Endothelial cell (in vitro differentiated cells): ENCODE data around the gene EFNB3. TPM values are rescaled to one million over a fixed set of nuclear protein-coding genes. Genes with fewer than 3 reads are reported as not detected.

ENCODE experiments used
- DNase-seq: peaks from one replicate; pipeline ENCODE4 v3.0.0; 2021; ENCODE audit warnings: low spot score
- H3K27ac Mint-ChIP-seq: one replicate; pipeline ENCODE4 v1.8.0; 2021; ENCODE audit warnings: mixed read lengths, inconsistent platforms; ENCODE audit not compliant: unreplicated experiment
- H3K27me3 Mint-ChIP-seq: one replicate; pipeline ENCODE4 v1.8.0; 2021; ENCODE audit warnings: mild to moderate bottlenecking, moderate library complexity, mixed read lengths, inconsistent platforms; ENCODE audit not compliant: unreplicated experiment
- H3K36me3 Mint-ChIP-seq: one replicate; pipeline ENCODE4 v1.8.0; 2021; ENCODE audit warnings: mild to moderate bottlenecking, low read depth, mixed read lengths, inconsistent platforms; ENCODE audit not compliant: unreplicated experiment
- H3K4me1 Mint-ChIP-seq: one replicate; pipeline ENCODE4 v1.8.0; 2021; ENCODE audit warnings: mild to moderate bottlenecking, mixed read lengths, inconsistent platforms; ENCODE audit not compliant: unreplicated experiment
- H3K4me3 Mint-ChIP-seq: one replicate; pipeline ENCODE4 v1.8.0; 2021; ENCODE audit warnings: mild to moderate bottlenecking, mixed read lengths, inconsistent platforms; ENCODE audit not compliant: unreplicated experiment
- H3K9me3 Mint-ChIP-seq: one replicate; pipeline ENCODE4 v1.8.0; 2021; ENCODE audit warnings: mixed read lengths, inconsistent platforms; ENCODE audit not compliant: unreplicated experiment
- total RNA-seq: library from RNA; stranded (reverse); fragmentation: NEBNext Ultra II Directional; extraction: Animal tissue kit (Norgen Biotek cat#: 25700); gene quantifications from one replicate; pipeline ENCODE4 v1.2.1, GENCODE V29; 2021; ENCODE audit not compliant: unreplicated experiment
- TF ChIP-seq, protein P1 (sequence below): fragments of 200-600 bp; sonication (generic); IDR thresholded peaks from one replicate; pipeline ENCODE4 v1.5.0; 2021; ENCODE audit warnings: antibody characterized with exemption; ENCODE audit not compliant: unreplicated experiment

Gene EFNB3
- total RNA-seq, 1 donor from 2014 or later, result 61.9 TPM

DNA sequence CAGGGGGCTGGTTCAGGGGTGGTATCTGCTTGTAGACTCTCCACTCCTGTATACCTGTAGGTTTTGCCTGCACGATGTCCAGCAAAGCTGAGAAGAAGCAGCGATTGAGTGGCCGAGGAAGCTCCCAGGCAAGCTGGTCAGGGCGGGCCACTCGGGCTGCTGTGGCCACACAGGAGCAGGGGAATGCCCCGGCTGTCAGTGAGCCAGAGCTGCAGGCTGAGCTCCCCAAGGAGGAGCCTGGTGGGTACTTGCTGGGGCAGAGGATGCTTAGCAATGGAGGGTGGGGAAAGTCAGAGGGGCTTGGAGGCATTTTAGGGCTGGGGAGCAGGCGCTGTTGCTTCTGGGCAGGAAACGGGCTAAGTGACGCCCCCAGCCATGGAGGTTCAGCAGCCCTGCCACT, 14.7 kb downstream of the EFNB3 start:
- peak overlapping the region; percentile 87 for H3K27ac Mint-ChIP-seq
- H3K36me3 Mint-ChIP-seq, result no peaks in the 10 kb centered on the region
- peaks cover 27% of the 10 kb centered on the region for H3K4me1 Mint-ChIP-seq
- no peak for DNase-seq
- H3K9me3 Mint-ChIP-seq, result no peaks in the 10 kb centered on the region
- TF ChIP-seq, protein P1, sequence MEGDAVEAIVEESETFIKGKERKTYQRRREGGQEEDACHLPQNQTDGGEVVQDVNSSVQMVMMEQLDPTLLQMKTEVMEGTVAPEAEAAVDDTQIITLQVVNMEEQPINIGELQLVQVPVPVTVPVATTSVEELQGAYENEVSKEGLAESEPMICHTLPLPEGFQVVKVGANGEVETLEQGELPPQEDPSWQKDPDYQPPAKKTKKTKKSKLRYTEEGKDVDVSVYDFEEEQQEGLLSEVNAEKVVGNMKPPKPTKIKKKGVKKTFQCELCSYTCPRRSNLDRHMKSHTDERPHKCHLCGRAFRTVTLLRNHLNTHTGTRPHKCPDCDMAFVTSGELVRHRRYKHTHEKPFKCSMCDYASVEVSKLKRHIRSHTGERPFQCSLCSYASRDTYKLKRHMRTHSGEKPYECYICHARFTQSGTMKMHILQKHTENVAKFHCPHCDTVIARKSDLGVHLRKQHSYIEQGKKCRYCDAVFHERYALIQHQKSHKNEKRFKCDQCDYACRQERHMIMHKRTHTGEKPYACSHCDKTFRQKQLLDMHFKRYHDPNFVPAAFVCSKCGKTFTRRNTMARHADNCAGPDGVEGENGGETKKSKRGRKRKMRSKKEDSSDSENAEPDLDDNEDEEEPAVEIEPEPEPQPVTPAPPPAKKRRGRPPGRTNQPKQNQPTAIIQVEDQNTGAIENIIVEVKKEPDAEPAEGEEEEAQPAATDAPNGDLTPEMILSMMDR, result no peak
- H3K27me3 Mint-ChIP-seq, result peaks cover 2% of the 10 kb centered on the region
- H3K4me3 Mint-ChIP-seq, result no peak overlapping the region

- peaks cover 27% of the 10 kb centered on the region for H3K4me1 Mint-ChIP-seq
- TF ChIP-seq, protein P1, result no peak
- H3K27me3 Mint-ChIP-seq, result peaks cover 2% of the 10 kb centered on the region
- no peaks in the 10 kb centered on the region for H3K36me3 Mint-ChIP-seq
- no peaks in the 10 kb centered on the region for H3K9me3 Mint-ChIP-seq
- peak overlapping the region; percentile 87 for H3K27ac Mint-ChIP-seq
- peak overlapping the region; percentile 17 for H3K4me3 Mint-ChIP-seq
- DNase-seq, result no peak
Observed at GRCh38 chr17:7720125-7720524, 15.1 kb downstream of the EFNB3 start.

DNA sequence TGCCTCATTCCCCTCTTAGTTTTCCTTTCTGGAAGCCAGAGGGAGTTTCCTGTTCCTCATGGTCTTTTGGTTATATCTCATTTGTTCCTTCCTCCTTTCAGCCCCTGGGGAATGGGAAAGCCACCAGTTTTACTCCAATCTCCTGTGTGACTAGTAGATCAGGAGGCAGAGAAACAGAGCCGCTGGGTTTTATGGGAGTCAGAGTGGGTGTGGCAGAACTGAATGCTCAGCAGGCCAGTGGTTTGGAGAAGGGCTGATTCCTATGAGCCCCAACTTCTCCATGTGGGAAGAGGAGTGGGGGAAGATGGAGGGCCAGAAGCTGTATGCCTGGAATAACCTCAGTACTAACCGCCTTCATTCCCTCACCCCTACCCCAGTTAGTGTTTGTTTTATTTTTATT, 16.6 kb downstream of the EFNB3 start:
- TF ChIP-seq, protein P1, result no peak
- H3K27ac Mint-ChIP-seq, result peak overlapping the region; percentile 61
- H3K4me3 Mint-ChIP-seq, result peak overlapping the region; percentile 76
- H3K36me3 Mint-ChIP-seq, result no peaks in the 10 kb centered on the region
- H3K4me1 Mint-ChIP-seq, result peaks cover 23% of the 10 kb centered on the region
- DNase-seq, result no peak
- no peaks in the 10 kb centered on the region for H3K9me3 Mint-ChIP-seq
- H3K27me3 Mint-ChIP-seq, result peaks cover 2% of the 10 kb centered on the region

DNA sequence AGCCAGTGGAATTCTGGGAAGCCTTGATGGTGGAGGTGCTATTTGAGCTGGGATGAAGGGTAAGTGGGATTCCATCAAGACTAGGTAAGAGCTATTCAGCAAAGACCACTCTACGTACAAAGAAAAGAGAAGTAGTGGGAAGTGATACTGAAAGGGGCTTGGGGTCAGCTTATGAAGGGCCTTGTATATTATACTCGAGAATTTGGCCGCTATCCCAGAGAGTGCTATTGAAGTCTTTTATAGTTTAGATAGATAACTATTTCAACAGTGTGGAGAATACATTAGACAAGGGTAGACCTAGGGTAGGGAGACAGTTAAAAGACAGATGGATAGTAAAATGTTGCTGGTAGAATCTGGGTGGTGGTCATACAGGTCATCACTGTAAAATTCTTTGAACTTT, 22.9 kb downstream of the EFNB3 start:
- H3K27ac Mint-ChIP-seq, result no peak overlapping the region
- no peaks in the 10 kb centered on the region for H3K9me3 Mint-ChIP-seq
- H3K4me1 Mint-ChIP-seq, result no peaks in the 10 kb centered on the region
- no peak overlapping the region for H3K4me3 Mint-ChIP-seq
- no peaks in the 10 kb centered on the region for H3K36me3 Mint-ChIP-seq
- DNase-seq, result no peak
- H3K27me3 Mint-ChIP-seq, result no peaks in the 10 kb centered on the region
- TF ChIP-seq, protein P1, result no peak

DNA sequence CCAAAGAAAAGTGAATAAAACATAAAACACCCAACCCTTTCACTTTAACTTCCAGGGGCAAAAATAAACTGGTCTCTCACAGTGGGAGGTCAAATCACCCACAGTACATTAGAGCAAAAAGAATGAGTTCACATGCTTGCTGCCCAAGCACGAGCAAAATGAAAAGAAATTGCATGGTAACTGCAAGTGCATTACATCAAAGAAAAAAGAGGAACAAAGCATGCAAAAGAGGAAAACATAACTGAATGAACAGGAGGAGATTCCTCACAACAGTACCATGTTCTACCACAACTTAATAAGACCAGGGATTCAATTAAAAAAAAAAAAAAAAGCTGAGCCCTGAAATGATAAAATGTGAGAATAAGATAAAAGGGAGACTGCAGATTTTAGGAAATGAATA, 24.8 kb downstream of the EFNB3 start:
- TF ChIP-seq, protein P1, result no peak
- DNase-seq, result no peak
- Mint-ChIP-seq H3K4me3 (no peak overlapping the region), H3K4me1 (no peaks in the 10 kb centered on the region), H3K9me3 (no peaks in the 10 kb centered on the region), H3K27ac (no peak overlapping the region), H3K36me3 (no peaks in the 10 kb centered on the region), H3K27me3 (no peaks in the 10 kb centered on the region)
